KOPT-K1 (cell line): Measurements from ENCODE around the gene NLK.
"Not testable (repeated sequence)": the region's sequence is repeated elsewhere in the genome, so short reads cannot be mapped to it uniquely, and the experiment has no call there.

Experiments
- H3K27ac ChIP-seq: fragments of 200-600 bp; sonication (generic); 2 replicates; pipeline ENCODE4 v1.5.1; 2016; ENCODE audit warnings: antibody characterized with exemption, mild to moderate bottlenecking, low read depth, low read length; ENCODE audit not compliant: poor library complexity, severe bottlenecking
- H3K36me3 ChIP-seq: fragments of 200-600 bp; sonication (generic); 2 replicates; pipeline ENCODE4 v1.5.1; 2017; ENCODE audit warnings: antibody characterized with exemption, mild to moderate bottlenecking, low read length, moderate library complexity; ENCODE audit not compliant: insufficient read depth
- H3K9me3 ChIP-seq: fragments of 200-600 bp; sonication (generic); 2 replicates; pipeline ENCODE4 v1.5.1; 2017; ENCODE audit warnings: antibody characterized with exemption, low read length, mild to moderate bottlenecking; ENCODE audit not compliant: insufficient read depth, poor library complexity, severe bottlenecking

Gene NLK

GRCh38 chr17:28074010-28074409 is 31.5 kb downstream of the NLK start:
- Histone ChIP-seq H3K9me3 (peaks cover 18% of the 10 kb centered on the region), H3K27ac (no peak overlapping the region), H3K36me3 (no peaks in the 10 kb centered on the region; the same call in 1 of the 2 replicates)

GRCh38 chr17:28076144-28076543 is 33.7 kb downstream of the NLK start:
- H3K27ac ChIP-seq: no peak overlapping the region
- no peaks in the 10 kb centered on the region for H3K36me3 ChIP-seq
- peaks cover 12% of the 10 kb centered on the region for H3K9me3 ChIP-seq

GRCh38 chr17:28077140-28077539 is 34.7 kb downstream of the NLK start:
- H3K36me3 ChIP-seq, H3K27ac ChIP-seq: not testable (repeated sequence)

GRCh38 chr17:28078341-28079229 is 36.1 kb downstream of the NLK start:
- H3K9me3 ChIP-seq: peaks cover 6% of the 10 kb centered on the region
- no peak overlapping the region for H3K27ac ChIP-seq
- H3K36me3 ChIP-seq: no peaks in the 10 kb centered on the region

More at GRCh38 chr17:28077140-28077539, 34.7 kb downstream of the NLK start:
- not testable (repeated sequence) for H3K9me3 ChIP-seq

- Histone ChIP-seq H3K36me3 (no peaks in the 10 kb centered on the region), H3K9me3 (peaks cover 6% of the 10 kb centered on the region)
Observed at GRCh38 chr17:28081467-28081866, 39.0 kb downstream of the NLK start.

GRCh38 chr17:28085766-28086165 is 43.3 kb downstream of the NLK start:
- Histone ChIP-seq H3K27ac (no peak overlapping the region), H3K9me3 (peaks cover 24% of the 10 kb centered on the region), H3K36me3 (no peaks in the 10 kb centered on the region)

More at GRCh38 chr17:28081467-28081866, 39.0 kb downstream of the NLK start:
- no peak overlapping the region for H3K27ac ChIP-seq

GRCh38 chr17:28086519-28086918 is 44.0 kb downstream of the NLK start:
- H3K9me3 ChIP-seq: peaks cover 24% of the 10 kb centered on the region
- H3K27ac ChIP-seq: no peak overlapping the region
- H3K36me3 ChIP-seq: no peaks in the 10 kb centered on the region

- no peaks in the 10 kb centered on the region for H3K36me3 ChIP-seq
- peaks cover 24% of the 10 kb centered on the region for H3K9me3 ChIP-seq
- no peak overlapping the region for H3K27ac ChIP-seq
Observed at GRCh38 chr17:28087743-28088142, 45.3 kb downstream of the NLK start.

- Histone ChIP-seq H3K9me3 (peaks cover 24% of the 10 kb centered on the region), H3K27ac (no peak overlapping the region), H3K36me3 (no peaks in the 10 kb centered on the region)
Observed at GRCh38 chr17:28090551-28090950, 48.1 kb downstream of the NLK start.

GRCh38 chr17:28092088-28092487 is 49.6 kb downstream of the NLK start:
- Histone ChIP-seq H3K9me3 (peaks cover 24% of the 10 kb centered on the region), H3K27ac (no peak overlapping the region), H3K36me3 (no peaks in the 10 kb centered on the region)

GRCh38 chr17:28093999-28094716 is 51.7 kb downstream of the NLK start:
- Histone ChIP-seq H3K9me3 (peaks cover 17% of the 10 kb centered on the region), H3K36me3 (no peaks in the 10 kb centered on the region), H3K27ac (no peak overlapping the region)

GRCh38 chr17:28096756-28097155 is 54.3 kb downstream of the NLK start:
- no peak overlapping the region for H3K27ac ChIP-seq

GRCh38 chr17:28097254-28097653 is 54.8 kb downstream of the NLK start:
- no peaks in the 10 kb centered on the region for H3K9me3 ChIP-seq
- no peaks in the 10 kb centered on the region; the same call in 1 of the 2 replicates for H3K36me3 ChIP-seq
- H3K27ac ChIP-seq: no peak overlapping the region

More at GRCh38 chr17:28096756-28097155, 54.3 kb downstream of the NLK start:
- Histone ChIP-seq H3K36me3 (no peaks in the 10 kb centered on the region; the same call in 1 of the 2 replicates), H3K9me3 (no peaks in the 10 kb centered on the region)

GRCh38 chr17:28097901-28098300 is 55.4 kb downstream of the NLK start:
- H3K36me3 ChIP-seq: no peaks in the 10 kb centered on the region; the same call in 1 of the 2 replicates
- H3K27ac ChIP-seq: no peak overlapping the region
- no peaks in the 10 kb centered on the region for H3K9me3 ChIP-seq

GRCh38 chr17:28098591-28098990 is 56.1 kb downstream of the NLK start:
- not testable (repeated sequence) for H3K27ac ChIP-seq, H3K9me3 ChIP-seq, H3K36me3 ChIP-seq
